GM19240 (cell line): ENCODE results near the gene N4BP3.
"Not testable (repeated sequence)": the region's sequence is repeated elsewhere in the genome, so short reads cannot be mapped to it uniquely, and the experiment has no call there.

ENCODE experiments used
- DNase-seq: peaks from one replicate; pipeline ENCODE4 v3.0.0; 2011; ENCODE audit warnings: low spot score; ENCODE audit not compliant: insufficient read length

The N4BP3 gene, protein sequence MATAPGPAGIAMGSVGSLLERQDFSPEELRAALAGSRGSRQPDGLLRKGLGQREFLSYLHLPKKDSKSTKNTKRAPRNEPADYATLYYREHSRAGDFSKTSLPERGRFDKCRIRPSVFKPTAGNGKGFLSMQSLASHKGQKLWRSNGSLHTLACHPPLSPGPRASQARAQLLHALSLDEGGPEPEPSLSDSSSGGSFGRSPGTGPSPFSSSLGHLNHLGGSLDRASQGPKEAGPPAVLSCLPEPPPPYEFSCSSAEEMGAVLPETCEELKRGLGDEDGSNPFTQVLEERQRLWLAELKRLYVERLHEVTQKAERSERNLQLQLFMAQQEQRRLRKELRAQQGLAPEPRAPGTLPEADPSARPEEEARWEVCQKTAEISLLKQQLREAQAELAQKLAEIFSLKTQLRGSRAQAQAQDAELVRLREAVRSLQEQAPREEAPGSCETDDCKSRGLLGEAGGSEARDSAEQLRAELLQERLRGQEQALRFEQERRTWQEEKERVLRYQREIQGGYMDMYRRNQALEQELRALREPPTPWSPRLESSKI

GRCh38 chr5:178113141-178113787 lies at the start of gene N4BP3:
Gene N4BP3 (plus strand): TSS chr5:178113532. CDS start chr5:178119584, 6,052 bp downstream.
- no peak for DNase-seq

DNA sequence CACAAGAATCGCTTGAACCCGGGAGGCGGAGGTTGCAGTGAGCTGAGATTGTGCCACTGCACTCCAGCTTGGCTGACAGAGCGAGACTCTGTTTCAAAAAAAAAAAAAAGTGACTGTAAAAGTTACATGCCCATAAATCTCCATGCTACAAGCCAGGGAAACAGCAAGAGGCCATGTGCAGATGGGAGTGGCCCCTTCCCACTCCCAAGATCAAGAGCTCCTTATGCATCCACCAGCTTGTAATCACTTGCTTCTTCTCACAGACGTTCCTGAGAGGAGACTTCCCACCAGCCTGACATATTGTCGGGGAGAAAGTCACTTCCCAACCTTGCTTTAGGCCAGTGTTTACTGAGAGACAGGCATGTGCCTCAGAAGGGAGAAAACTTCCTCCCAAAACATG lies 45.6 kb upstream of the N4BP3 start:
- DNase-seq = no peak

DNA sequence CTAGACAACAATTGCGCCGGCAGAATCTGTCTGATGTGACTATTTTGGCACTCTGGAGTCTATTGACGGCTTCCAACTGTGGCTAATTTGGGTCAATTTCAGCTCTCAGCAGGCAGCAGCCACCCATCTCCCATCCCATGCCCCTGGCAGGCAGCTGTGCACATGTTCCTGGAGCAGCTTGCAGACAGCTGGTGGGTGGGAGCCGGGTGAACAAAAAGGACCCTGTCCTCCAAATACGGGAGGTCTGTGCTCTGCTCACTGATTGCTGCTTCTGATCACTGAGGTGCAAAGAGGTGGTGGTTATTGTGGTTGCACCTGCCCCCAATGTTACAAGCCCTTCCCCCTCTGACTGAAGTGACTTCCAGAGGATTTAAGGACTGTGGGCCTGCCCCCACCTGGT lies 45.0 kb upstream of the N4BP3 start:
- DNase-seq = no peak

DNA sequence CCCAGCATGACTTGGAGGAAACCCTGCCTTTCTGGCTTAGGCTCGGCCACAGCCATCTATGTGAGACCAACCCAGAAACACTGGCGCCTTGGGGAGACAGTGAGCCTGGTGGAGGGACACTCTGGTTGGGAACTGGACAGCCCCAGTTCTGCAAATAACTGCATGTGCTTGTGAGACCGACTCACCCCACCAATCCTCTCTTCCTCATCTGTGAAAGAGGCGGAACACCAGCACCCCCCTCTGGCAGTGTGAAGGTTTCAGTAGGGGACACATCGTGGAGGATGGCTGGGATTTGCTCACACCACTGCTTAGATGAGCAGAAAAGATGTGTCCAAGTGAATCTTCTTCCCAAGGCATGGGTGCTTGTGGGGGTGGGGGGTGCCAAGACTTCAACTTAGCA lies 43.4 kb upstream of the N4BP3 start:
- no peak for DNase-seq

DNA sequence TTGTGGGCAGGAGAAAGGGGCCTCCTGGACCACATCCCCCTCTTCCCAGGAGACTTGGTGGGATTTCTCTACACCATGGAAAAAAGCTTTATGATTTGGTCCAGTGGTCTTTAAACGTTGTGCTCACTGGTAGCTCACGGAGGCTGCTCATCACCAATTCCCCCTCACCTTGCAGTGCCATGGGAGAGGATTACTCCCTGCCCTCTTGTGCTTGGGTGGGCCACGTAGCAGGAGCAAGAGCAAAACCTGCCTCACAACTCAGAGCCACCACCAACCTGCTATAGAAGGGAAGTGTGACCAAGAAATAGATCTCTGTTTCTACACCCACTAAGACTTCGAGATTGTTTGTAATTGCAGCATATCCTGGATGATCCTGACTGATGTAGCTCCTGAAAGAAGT lies 42.2 kb upstream of the N4BP3 start:
- DNase-seq = no peak

DNA sequence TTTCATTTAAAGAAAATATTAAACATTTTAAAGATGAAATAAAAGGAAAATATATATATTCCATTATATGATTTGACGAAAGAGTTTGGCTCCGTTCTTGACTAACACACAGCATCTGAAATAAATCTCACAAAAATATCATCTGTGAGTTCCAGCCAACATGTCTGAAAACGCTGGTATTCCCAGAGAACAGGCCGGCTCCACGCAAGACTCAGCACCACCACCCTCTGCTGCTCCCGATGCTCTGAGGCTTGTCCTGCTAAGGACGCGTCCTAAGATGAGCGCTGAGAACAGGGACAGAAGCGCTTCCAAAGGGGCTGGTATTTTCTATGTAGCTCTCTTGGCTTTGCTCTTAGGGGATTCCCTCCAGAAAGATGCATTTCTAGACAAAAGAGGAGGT lies 40.6 kb upstream of the N4BP3 start:
- DNase-seq = no peak

DNA sequence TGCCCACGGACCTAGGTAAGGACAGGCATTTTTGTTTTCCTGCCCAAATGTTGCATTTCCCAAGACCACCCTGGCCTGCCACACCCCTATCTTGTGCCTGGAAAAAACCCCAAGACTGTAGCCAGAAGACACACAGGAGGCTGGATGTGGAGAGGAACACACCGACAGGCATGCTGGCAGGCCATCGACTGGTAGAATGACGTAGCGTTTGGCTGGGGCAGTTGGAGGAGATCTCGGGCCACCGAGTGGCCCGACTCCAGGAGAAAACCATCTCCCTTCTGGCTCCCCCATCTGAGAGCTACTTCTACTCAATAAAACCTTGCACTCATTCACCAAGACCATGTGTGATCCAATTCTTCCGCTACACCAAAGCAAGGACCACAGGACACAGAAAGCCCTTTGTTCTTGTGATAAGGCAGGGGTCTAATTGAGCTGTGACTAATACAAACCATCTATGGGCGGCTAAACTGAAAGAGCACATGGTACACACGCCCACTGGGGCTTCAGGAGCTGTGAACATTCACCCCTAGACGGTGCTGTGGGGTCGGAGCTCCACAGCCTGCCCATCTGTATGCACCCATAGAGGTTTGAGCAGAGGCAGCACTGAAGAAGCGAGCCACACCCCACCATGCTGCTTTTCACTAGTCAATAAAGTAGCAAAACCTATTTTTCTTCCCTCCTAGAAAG lies 38.9 kb upstream of the N4BP3 start:
- DNase-seq = no peak

DNA sequence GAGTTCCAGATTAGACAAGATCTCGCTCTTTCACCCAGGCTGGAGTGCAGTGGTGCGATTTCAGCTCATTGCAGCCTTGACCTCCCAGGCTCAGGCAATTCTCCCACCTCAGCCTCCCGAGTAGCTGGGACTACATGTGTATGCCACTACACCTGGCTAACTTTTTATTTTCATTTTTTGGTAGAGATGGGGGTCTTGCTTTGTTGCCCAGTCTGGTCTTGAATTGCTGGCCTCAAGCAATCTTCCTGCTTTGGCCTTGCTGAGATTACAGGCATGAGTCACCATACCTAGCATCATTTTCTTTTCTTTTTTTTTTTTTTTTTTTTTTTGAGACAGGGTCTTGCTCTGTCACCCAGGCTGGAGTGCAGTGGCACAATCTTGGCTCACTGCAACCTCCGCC lies 36.4 kb upstream of the N4BP3 start:
- DNase-seq = not testable (repeated sequence)

GRCh38 chr5:178077751-178078150 lies 35.6 kb upstream of the N4BP3 start:
- no peak for DNase-seq

GRCh38 chr5:178078197-178079010 lies 34.9 kb upstream of the N4BP3 start:
- no peak for DNase-seq

DNA sequence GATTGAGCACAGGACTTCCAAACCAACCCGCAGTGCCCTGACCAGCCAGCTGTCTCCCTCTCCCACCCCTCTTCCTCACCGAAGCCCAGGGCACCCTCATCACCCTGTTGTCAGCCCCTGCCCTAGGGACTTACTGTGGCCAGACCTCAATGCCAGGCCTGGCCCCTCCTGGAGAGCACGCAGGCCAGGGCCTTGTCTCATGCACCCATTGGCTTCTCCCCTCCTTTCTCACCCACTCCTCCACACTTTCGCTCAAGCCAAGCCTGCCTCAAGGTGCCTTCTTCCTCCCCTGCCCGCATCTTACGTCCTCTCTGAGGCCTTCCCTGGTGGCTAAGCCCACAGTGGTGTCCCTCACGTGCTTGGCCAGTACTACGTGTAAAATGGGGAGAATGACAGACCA lies 33.3 kb upstream of the N4BP3 start:
- DNase-seq = no peak

- DNase-seq = no peak
These were observed 32.5 kb upstream of the N4BP3 start for GRCh38 chr5:178080618-178081410.

DNA sequence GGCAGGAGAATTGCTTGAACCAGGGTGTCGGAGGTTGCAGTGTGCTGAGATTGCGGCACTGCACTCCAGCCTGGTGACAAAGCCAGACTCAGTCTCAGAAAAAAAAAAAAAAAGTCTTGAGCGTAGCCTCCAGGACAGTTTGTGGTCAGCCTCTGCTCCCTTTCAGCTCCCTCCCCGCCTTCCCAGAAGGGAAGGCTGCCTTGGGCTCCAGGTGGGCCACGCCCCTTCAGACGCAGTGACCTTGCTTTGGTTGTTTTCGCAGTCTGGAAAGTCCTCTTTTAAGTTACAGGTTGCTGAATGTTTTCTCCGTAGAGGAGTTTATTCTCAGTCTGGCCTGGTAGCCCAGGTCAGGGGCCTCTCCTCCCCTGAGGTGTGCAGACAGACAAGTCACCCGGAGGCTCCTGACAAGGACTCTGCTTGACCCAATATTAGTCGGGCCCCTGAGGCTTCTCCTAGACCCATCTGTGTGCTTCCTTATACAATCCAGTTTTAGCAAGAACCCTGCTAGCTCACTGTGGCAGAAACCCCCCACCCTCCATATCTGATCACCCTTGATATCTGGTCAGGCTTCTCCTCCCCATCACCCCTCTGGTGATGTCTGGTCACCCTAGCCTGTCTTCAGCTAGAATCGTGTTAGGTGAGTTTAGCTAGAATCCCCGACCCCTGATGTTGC lies 31.6 kb upstream of the N4BP3 start:
- DNase-seq = no peak

GRCh38 chr5:178083922-178084321 lies 29.4 kb upstream of the N4BP3 start:
- no peak for DNase-seq

- no peak for DNase-seq
These were observed 28.0 kb upstream of the N4BP3 start for GRCh38 chr5:178085316-178085715.

GRCh38 chr5:178086266-178086665 lies 27.1 kb upstream of the N4BP3 start:
- no peak for DNase-seq

DNA sequence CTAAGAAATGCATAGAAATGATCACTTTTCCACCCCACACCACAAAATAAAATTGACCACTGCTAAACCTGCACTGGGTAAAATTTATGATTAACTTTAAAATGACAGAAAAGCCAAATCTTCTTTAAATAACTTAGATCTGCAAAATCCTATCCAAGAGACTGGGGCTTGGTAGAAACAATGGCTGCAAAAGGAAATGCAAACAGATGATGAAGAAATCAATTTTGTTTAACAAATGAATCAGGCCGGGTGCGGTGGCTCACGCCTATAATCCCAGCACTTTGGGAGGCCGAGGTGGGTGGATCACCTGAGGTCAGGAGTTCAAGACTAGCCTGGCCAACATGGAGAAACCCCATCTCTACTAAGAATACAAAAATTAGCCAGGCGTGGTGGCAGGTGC lies 26.1 kb upstream of the N4BP3 start:
- not testable (repeated sequence) for DNase-seq

GRCh38 chr5:178090856-178091255 lies 22.5 kb upstream of the N4BP3 start:
- DNase-seq = no peak

GRCh38 chr5:178093134-178093533 lies 20.2 kb upstream of the N4BP3 start:
- no peak for DNase-seq

DNA sequence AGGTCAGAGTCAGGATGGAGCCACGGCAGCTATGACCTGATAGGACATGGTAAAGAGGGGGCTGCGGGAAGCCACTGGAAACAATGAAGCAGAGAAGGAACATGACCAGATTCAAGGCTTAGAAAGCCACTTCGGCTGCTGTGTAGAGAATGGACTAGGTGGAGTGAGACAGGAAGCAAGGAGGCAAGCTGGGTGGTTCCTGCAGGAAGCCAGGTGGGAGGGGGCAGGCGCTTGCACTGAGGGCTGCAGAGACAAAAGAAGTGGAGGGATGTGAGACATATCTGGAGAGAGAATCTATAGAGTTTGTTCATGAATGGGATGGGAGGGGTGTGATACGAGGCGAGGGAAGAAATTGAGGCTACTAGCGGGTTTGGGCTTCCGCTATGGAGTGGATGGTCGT lies 19.0 kb upstream of the N4BP3 start:
- DNase-seq = no peak
